Activated CD4-positive, CD25-positive, alpha-beta regulatory T cell treated with anti-CD3 and anti-CD28 coated beads, Interleukin-2, amount 50 U/mL, for 16 hours (primary cell): ENCODE data around the gene GPBP1L1.

Experiments
- DNase-seq: peaks from one replicate; pipeline ENCODE4 v3.0.0-alpha.2; 2020; ENCODE audit warnings: low read depth, low spot score

The GPBP1L1 gene

DNA sequence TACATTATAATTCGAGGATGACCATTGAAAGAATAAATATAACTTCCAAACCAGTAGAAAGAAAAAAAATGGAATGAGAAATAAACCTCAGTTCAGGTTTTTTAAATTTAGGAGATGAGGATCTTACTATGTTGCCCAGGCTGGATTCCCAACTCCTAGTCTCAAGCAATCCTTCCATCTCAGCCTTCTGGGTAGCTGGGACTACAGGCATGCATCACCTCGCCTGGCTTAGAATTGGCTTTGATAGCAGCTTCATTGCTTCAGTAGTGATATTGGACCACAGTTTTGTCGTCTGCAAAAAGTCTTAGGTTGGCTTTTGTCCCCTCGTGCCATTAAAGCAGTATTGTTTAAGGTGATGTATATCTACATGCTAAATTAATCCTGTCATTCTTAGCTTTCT is 99.6 kb downstream of the GPBP1L1 start:
- no peak for DNase-seq

DNA sequence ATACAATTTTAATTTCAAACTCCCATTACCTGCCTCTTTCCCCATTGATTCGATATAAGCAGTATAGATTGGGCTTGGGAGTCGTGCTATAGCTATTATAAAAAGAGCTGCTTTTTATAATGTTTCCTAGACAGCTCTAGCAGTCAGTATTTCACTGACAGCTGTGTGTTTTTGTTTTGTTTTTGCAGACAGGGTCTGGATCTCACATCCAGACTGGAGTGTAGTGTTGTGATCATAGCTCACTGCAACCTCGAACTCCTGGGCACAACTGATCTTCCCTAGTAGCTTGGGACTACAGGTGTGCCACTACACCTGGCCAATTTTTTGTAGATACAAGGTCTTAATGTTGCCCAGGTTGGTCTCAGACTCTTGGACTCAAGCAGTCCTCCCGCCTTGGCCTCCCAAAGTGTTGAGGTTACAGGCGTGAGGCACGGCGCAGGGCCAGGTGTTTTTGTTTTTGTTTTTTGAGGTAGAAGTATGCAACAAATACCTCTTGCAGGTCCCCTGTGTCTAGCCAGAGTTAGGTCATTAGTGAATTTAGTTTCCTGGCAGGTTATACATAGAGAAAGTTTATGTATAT is 100.7 kb downstream of the GPBP1L1 start:
- DNase-seq: no peak

DNA sequence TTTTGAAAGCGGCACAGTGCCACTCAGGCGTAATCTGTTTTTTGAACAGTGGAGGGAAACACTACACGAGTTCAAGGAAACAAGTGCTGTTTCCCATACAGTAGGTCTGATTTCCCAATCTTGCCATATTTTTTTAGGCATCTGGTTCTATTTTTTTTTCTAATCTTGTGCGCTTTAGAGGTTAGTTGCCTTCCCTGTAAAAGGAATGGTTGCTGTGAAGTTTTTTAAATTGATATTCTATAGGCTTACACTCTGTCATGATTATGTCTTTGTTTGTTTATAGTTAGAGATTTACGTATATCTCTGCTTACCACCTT is 101.3 kb downstream of the GPBP1L1 start:
- DNase-seq: no peak

GRCh38 chr1:45584351-45585109 is 101.8 kb downstream of the GPBP1L1 start:
- peak; percentile 70 for DNase-seq

DNA sequence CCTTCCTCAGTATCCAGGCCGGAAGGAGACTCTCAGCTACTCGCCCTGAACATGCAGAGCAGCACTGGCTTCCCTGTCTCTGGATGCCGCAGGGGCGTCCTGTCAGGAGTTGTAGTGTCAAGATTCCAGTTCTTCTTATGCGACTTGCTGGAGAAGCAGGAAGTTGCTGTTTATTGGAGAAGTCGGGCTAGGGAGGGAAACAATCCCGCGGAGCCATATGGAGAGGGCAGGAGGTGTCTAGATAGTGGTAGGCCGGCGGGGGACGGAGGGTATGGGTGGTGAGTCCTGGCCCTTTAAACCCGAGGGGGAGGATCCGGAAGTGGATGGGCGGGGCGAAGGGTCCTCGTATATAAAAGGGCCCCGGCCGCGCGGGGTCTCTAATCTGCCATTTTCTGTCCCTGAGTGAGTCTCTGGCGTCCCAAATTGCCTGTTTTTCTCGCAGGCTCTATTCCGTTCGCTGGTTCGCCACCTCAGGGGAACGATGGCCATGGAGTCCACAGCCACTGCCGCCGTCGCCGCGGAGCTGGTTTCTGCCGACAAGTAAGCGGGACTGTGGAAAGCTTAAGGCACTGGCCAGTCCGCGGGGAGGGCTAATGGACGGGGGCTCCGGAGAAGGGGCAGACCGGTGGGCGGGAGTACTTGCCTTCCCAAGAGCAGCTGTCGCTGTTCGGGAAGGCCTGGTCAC is 102.5 kb downstream of the GPBP1L1 start, which contains the start of gene NASP:
NASP (plus strand) TSS at position 376 of the 685 bp plus-strand sequence; CDS start at position 482, 106 bp downstream.
- DNase-seq: peak; percentile 88

DNA sequence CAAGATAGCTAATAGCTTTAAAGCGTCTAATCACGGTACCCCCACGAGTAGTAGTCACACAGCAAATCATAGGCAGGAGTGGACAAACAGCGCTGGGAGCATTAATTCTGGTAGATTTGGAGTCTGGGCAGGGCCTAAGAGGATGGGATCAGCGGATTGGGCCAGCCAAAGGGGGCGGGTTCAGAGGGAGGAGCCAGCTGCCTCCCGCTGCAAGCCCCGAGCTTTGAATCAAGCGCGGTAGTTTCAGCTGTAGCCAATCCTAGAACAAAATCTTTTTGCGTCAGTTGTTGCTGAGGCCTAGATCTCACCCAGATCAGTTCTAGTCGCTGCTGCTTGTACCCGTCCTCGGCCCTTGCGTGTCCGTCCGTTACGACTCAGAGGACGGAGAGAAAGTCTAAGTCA is 103.1 kb downstream of the GPBP1L1 start:
- DNase-seq: peak; percentile 82
